Activated T-helper 1 cell treated with anti-CD3 and anti-CD28 coated beads, Interleukin-12 subunit alpha, Interleukin-12 subunit beta, Interleukin-2, Interleukin-4 antibody, amounts not matched to agents 30 ng/mL and 10 ng/mL and 1 ng/mL, durations not matched to agents 14 hours and 24 hours and 36 hours (primary cell): Measurements from ENCODE around the gene STAC3. TPM values are rescaled to one million over a fixed set of nuclear protein-coding genes. Genes with fewer than 3 reads are reported as not detected.
A peak's percentile ranks its signal among the peaks of the same experiment; 100 is the strongest.

Source experiments
- DNase-seq: peaks from one replicate; pipeline ENCODE4 v3.0.0; 2021; ENCODE audit warnings: low spot score
- H3K27ac Mint-ChIP-seq: one replicate; pipeline ENCODE4 v1.8.0; 2021; ENCODE audit warnings: mild to moderate bottlenecking, mixed read lengths
- H3K27me3 Mint-ChIP-seq: one replicate; pipeline ENCODE4 v1.8.0; 2022; ENCODE audit warnings: mild to moderate bottlenecking, moderate library complexity, mixed read lengths; ENCODE audit not compliant: insufficient read depth
- H3K36me3 Mint-ChIP-seq: one replicate; pipeline ENCODE4 v1.8.0; 2021; ENCODE audit warnings: low read depth, mixed read lengths
- H3K4me1 Mint-ChIP-seq: one replicate; pipeline ENCODE4 v1.8.0; 2021; ENCODE audit warnings: low read depth, mixed read lengths
- H3K4me3 Mint-ChIP-seq: one replicate; pipeline ENCODE4 v1.8.0; 2021; ENCODE audit warnings: mild to moderate bottlenecking, moderate library complexity, mixed read lengths
- H3K9me3 Mint-ChIP-seq: one replicate; pipeline ENCODE4 v1.8.0; 2021; ENCODE audit warnings: mixed read lengths
- intact Hi-C: fragments of 100-400 bp; cut with micrococcal nuclease; formaldehyde crosslinking; loops from one replicate; pipeline ENCODE4 v1.15.1; 2024
- total RNA-seq: library from RNA; stranded (reverse); gene quantifications from 2 replicates; pipeline ENCODE4 v1.2.3, GENCODE V29; 2022

The STAC3 gene
- total RNA-seq, 1 donor from 2014 or later: 3.1 TPM

DNA sequence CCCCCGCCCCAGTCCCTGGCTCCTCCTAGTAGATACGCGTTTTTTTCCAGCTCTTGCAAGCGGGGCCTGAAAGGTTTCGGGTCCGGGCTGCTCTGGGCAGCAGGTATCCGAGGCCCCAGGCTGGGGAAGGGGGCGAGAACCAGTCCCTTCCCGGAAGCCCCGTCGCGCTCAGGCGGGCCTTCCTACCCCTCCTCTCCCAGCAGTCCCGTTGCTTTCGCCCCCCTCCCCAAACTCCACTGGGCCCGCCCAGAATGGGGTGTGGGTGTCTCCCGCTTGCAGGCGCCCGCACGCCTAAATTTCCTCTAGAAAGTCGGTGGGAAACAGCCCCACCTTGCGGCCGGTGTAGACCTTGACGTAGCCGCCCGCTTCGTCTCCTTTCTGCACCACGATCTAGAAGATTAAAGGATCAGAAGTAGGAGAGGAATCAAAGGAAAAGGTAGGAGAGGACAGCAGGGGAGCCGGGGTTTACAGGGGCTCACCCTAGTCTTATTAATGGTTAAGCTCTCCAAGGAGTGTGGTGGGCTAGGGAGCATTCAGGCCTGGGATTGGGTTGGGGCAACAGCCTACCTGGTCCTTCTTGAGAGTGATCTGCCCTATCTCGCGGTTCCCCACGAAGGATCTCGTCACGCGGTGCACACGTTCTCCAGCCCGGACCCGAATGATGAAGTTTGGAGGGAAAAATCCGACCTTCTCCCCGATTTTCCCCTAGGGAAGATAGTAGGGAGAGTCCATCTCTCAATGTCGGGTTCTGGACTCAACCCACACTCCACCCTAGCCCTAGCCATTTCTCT is 7.3 kb downstream of the STAC3 start:
- DNase-seq: peak; percentile 74
- peaks cover 2% of the 10 kb centered on the region for H3K36me3 Mint-ChIP-seq
- intact Hi-C loops: loop anchor here (1.0 to 10.0 kb wide), 5 partner anchors 30 to 381 kb away; partner anchors contain the start of genes GLI1 and STAT6
- H3K27ac Mint-ChIP-seq: peak overlapping the region; percentile 41
- H3K27me3 Mint-ChIP-seq: peaks cover 31% of the 10 kb centered on the region
- H3K9me3 Mint-ChIP-seq: no peaks in the 10 kb centered on the region
- peak overlapping the region; percentile 76 for H3K4me3 Mint-ChIP-seq
- peaks cover 47% of the 10 kb centered on the region for H3K4me1 Mint-ChIP-seq

DNA sequence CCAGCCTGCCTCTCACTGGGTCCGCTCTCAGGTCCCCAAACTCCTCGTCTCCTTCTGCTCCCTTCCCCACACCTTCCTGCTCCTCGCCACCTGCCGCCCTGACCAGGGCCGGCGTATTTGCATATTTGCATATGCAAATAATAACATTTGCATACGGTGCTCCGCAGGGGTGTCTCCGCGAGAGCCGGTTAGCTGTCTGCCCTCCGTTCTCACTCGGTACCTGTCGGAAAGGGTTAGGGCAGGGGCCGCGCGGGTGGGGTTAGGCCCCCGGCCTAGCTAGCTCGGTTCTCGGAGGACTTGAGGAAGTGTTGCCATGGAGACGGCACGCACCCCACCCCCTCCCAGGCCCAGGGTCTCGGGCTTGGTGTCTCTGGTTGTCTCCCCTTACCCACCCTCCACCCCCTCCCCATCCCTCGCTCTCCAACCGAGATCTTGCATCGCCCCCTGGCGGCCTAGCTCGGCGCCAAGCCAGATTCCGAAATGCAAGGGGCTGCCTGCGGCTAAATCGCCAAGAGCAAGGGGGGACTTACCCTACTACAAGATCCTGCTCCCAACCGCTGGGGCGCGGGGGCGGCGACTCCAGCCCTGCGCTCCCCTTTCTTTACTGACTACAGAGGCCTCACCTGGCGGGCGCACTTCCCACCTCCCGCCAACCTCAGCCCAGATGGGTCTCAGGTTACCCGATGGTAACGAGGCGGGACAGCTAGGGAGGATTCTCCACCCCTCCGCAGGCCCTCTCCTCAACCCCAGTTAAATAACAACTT is 8.1 kb downstream of the STAC3 start:
- intact Hi-C loops: loop anchor here (1.0 to 10.0 kb wide), 5 partner anchors 30 to 382 kb away; partner anchors contain the start of genes GLI1 and STAT6
- Mint-ChIP-seq H3K27me3 (peaks cover 33% of the 10 kb centered on the region), H3K27ac (peak overlapping the region; percentile 12), H3K4me3 (peak overlapping the region; percentile 76), H3K9me3 (no peaks in the 10 kb centered on the region), H3K36me3 (peaks cover 2% of the 10 kb centered on the region), H3K4me1 (peaks cover 54% of the 10 kb centered on the region)
- peak; percentile 54 for DNase-seq

DNA sequence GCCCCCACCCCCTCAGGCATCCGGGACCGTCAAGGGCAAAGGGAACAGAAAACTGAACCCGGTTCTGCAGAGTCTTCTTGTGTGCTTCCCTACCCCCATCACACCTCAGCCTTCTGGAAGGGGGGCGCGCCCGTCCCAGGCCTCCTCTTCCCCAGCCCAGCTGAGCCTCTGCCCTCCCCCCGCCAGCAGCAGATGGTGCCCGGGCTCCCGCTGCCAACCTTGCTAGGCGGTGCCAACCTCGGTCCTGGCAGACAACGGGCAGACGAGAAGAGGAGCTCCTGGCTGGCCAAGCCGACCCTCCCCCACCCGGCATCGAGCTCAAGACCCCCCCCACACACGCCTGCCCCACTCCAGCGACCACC is 8.7 kb downstream of the STAC3 start:
- Mint-ChIP-seq H3K4me3 (no peak overlapping the region), H3K4me1 (peaks cover 59% of the 10 kb centered on the region), H3K27ac (no peak overlapping the region), H3K36me3 (peaks cover 3% of the 10 kb centered on the region), H3K9me3 (no peaks in the 10 kb centered on the region), H3K27me3 (peaks cover 38% of the 10 kb centered on the region)
- intact Hi-C loops: loop anchor here (2.0 to 10.0 kb wide), 3 partner anchors 116 to 382 kb away; partner anchors contain the start of gene STAT6
- no peak for DNase-seq

GRCh38 chr12:57241402-57242310 is 9.3 kb downstream of the STAC3 start:
- Mint-ChIP-seq H3K9me3 (no peaks in the 10 kb centered on the region), H3K27me3 (peaks cover 44% of the 10 kb centered on the region), H3K27ac (no peak overlapping the region), H3K36me3 (peaks cover 6% of the 10 kb centered on the region), H3K4me1 (peaks cover 63% of the 10 kb centered on the region), H3K4me3 (peak overlapping the region; percentile 95)
- intact Hi-C loops: loop anchor here (2.0 to 10.0 kb wide), 3 partner anchors 115 to 383 kb away; partner anchors contain the start of gene STAT6
- DNase-seq: no peak

GRCh38 chr12:57240926-57241401 is 10.0 kb downstream of the STAC3 start:
- Mint-ChIP-seq H3K4me3 (peak overlapping the region; percentile 95), H3K36me3 (peaks cover 8% of the 10 kb centered on the region), H3K27me3 (peaks cover 50% of the 10 kb centered on the region), H3K9me3 (no peaks in the 10 kb centered on the region), H3K4me1 (peaks cover 63% of the 10 kb centered on the region), H3K27ac (peak overlapping the region; percentile 84)
- no peak for DNase-seq
- intact Hi-C loops: loop anchor here (5.0 to 10.0 kb wide), 2 partner anchors 129 to 384 kb away; partner anchors contain the start of gene STAT6

- Mint-ChIP-seq H3K4me1 (peaks cover 63% of the 10 kb centered on the region), H3K27ac (peak overlapping the region; percentile 84), H3K9me3 (no peaks in the 10 kb centered on the region), H3K4me3 (peak overlapping the region; percentile 95), H3K36me3 (peaks cover 10% of the 10 kb centered on the region), H3K27me3 (peaks cover 50% of the 10 kb centered on the region)
- intact Hi-C loops: loop anchor here (5.0 to 10.0 kb wide), 2 partner anchors 128 to 385 kb away; partner anchors contain the start of gene STAT6
- DNase-seq: peak; percentile 65
Measured at GRCh38 chr12:57240066-57240921, 10.7 kb downstream of the STAC3 start.

- Mint-ChIP-seq H3K27ac (peak overlapping the region; percentile 78), H3K9me3 (no peaks in the 10 kb centered on the region), H3K36me3 (peaks cover 10% of the 10 kb centered on the region), H3K4me3 (peak overlapping the region; percentile 95), H3K27me3 (peaks cover 50% of the 10 kb centered on the region), H3K4me1 (peaks cover 63% of the 10 kb centered on the region)
- DNase-seq: no peak
- intact Hi-C loops: loop anchor here (1.0 to 10.0 kb wide), 5 partner anchors 10 to 385 kb away; partner anchors contain the start of genes SHMT2 and STAT6
Measured at GRCh38 chr12:57239587-57240065, 11.4 kb downstream of the STAC3 start.

DNA sequence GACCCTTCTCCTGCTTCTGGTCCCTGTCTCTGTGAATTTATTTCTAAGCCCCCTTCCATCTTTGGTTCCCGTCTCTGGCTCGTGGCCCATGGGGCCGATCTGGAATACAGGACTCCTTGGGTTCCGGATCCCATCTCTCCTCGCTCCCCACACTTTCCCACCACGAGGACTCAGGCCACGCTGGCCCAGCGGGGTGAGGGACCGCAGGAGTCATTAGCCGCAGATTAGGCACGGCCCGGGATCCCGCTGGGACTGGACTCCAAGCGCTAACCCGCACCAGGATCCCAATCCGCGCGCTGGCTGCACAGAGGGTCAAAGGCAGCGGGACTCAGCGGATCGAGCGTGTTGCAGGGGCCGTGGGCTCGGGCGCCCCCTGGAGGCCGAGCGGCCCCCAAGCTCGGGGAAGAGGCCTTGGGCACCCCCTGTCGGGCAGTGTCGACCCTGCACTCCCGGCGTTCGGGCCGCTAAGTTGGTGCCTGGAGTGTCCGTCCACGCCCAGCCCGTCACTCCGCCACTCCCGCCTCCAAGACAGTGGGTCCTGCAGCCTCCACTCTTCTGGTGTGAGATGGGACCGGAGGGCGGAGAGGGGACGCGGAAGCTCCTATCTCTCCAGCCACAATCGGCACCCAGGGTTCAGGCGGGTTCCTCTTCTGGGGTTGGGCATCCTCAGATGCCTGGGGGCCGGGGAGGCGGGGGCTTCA is 12.0 kb downstream of the STAC3 start:
- Mint-ChIP-seq H3K27me3 (peaks cover 48% of the 10 kb centered on the region), H3K9me3 (no peaks in the 10 kb centered on the region), H3K27ac (peak overlapping the region; percentile 78), H3K36me3 (peaks cover 16% of the 10 kb centered on the region), H3K4me3 (peak overlapping the region; percentile 95), H3K4me1 (peaks cover 64% of the 10 kb centered on the region)
- peak; percentile 86 for DNase-seq
- intact Hi-C loops: loop anchor here (1.0 to 2.0 kb wide), 3 partner anchors 10 to 26 kb away; partner anchors contain the start of gene SHMT2

DNA sequence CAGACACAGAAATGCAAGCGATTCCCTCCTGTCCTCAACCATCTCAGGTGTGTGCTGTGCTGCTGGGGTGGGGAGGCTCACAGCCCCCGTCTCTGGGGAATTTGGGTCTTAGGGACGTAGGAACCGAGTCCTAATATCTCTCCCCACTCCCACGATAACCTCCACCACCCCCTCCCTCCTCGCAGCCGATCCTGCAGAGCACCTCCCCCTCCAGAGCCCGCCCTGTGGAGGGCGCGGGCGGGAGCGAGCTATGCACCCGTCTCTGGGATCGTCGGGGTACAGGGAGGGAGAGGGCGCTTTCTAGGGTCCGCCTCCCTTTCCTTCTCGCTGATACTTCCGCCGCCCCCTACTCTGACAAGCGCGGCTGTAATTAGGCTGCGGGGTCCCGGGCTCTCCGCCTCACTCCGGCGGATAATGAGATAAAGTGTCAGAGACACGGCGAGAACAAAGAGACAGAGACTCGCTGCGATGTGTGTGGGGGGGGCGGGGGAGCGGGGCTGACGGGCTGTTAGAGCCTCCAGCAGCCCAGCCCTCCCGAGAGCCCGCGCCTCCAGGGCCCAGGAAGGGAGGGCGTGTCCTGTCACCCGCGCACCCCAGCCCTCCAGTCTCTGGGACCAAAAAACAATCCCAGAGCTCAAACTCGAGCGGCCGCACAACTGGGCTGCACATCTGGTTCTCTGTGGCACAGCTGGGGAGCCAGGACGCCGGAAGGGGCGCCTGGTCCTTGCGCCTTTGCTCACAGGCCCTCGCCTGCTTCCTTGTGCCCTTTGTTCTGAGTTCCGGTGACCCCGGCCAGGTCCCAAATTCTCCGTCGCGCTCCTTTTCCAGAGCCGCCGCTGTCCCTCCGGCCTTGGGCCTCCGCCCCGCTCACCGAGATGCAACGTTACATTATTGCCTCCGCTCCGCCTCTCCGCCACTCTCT is 12.8 kb downstream of the STAC3 start:
- Mint-ChIP-seq H3K27me3 (peaks cover 45% of the 10 kb centered on the region), H3K36me3 (peaks cover 21% of the 10 kb centered on the region)

GRCh38 chr12:57237596-57237931 is 13.4 kb downstream of the STAC3 start:
- Mint-ChIP-seq H3K4me1 (peaks cover 60% of the 10 kb centered on the region), H3K4me3 (peak overlapping the region; percentile 82), H3K36me3 (peaks cover 25% of the 10 kb centered on the region), H3K9me3 (no peaks in the 10 kb centered on the region), H3K27me3 (peaks cover 44% of the 10 kb centered on the region), H3K27ac (no peak overlapping the region)
- intact Hi-C loops: no loop called here
- DNase-seq: no peak

More for the DNA sequence above, 12.8 kb downstream of the STAC3 start:
- Mint-ChIP-seq H3K27ac (peak overlapping the region; percentile 72), H3K4me1 (peaks cover 58% of the 10 kb centered on the region), H3K9me3 (no peaks in the 10 kb centered on the region), H3K4me3 (peak overlapping the region; percentile 95)
- DNase-seq: no peak
- intact Hi-C loops: loop anchor here (2.0 kb wide), 1 partner anchor 13 kb away; no protein-coding TSS in a partner anchor
